ENCODE data around the gene APOA4. TPM values are rescaled to one million over a fixed set of nuclear protein-coding genes. Genes with fewer than 3 reads are reported as not detected.

The APOA4 gene
- total and polyA plus RNA-seq, 2 experiments from 2014 or later = not detected

DNA sequence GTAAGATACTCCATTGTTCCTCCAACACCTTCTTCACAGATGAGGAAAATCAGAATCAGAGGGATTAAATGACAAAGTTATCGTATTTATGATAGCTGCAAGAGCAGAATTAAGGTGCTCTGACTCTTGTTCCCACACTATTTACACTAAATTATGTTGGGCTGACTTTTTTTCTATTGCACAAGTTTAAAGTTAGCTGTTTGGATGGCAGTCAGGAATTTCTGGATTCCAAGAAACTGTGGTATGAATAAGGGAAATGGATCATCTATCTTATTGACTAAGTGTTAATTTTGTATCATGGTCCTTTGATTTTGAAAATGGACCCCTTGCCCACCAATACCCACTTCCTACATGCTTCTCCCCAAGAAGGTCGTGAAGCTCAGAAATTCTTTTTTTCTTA lies 34.2 kb upstream of the APOA4 start (continued):
- TF ChIP-seq, protein P1, sequence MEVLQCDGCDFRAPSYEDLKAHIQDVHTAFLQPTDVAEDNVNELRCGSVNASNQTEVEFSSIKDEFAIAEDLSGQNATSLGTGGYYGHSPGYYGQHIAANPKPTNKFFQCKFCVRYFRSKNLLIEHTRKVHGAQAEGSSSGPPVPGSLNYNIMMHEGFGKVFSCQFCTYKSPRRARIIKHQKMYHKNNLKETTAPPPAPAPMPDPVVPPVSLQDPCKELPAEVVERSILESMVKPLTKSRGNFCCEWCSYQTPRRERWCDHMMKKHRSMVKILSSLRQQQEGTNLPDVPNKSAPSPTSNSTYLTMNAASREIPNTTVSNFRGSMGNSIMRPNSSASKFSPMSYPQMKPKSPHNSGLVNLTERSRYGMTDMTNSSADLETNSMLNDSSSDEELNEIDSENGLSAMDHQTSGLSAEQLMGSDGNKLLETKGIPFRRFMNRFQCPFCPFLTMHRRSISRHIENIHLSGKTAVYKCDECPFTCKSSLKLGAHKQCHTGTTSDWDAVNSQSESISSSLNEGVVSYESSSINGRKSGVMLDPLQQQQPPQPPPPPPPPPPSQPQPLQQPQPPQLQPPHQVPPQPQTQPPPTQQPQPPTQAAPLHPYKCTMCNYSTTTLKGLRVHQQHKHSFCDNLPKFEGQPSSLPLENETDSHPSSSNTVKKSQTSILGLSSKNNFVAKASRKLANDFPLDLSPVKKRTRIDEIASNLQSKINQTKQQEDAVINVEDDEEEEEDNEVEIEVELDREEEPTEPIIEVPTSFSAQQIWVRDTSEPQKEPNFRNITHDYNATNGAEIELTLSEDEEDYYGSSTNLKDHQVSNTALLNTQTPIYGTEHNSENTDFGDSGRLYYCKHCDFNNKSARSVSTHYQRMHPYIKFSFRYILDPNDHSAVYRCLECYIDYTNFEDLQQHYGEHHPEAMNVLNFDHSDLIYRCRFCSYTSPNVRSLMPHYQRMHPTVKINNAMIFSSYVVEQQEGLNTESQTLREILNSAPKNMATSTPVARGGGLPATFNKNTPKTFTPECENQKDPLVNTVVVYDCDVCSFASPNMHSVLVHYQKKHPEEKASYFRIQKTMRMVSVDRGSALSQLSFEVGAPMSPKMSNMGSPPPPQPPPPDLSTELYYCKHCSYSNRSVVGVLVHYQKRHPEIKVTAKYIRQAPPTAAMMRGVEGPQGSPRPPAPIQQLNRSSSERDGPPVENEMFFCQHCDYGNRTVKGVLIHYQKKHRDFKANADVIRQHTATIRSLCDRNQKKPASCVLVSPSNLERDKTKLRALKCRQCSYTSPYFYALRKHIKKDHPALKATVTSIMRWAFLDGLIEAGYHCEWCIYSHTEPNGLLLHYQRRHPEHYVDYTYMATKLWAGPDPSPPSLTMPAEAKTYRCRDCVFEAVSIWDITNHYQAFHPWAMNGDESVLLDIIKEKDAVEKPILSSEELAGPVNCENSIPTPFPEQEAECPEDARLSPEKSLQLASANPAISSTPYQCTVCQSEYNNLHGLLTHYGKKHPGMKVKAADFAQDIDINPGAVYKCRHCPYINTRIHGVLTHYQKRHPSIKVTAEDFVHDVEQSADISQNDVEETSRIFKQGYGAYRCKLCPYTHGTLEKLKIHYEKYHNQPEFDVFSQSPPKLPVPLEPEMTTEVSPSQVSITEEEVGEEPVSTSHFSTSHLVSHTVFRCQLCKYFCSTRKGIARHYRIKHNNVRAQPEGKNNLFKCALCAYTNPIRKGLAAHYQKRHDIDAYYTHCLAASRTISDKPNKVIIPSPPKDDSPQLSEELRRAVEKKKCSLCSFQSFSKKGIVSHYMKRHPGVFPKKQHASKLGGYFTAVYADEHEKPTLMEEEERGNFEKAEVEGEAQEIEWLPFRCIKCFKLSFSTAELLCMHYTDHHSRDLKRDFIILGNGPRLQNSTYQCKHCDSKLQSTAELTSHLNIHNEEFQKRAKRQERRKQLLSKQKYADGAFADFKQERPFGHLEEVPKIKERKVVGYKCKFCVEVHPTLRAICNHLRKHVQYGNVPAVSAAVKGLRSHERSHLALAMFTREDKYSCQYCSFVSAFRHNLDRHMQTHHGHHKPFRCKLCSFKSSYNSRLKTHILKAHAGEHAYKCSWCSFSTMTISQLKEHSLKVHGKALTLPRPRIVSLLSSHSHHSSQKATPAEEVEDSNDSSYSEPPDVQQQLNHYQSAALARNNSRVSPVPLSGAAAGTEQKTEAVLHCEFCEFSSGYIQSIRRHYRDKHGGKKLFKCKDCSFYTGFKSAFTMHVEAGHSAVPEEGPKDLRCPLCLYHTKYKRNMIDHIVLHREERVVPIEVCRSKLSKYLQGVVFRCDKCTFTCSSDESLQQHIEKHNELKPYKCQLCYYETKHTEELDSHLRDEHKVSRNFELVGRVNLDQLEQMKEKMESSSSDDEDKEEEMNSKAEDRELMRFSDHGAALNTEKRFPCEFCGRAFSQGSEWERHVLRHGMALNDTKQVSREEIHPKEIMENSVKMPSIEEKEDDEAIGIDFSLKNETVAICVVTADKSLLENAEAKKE (CRISPR knock-in tag; IDR thresholded peaks at IDR 0.05) = no peak
- TF ChIP-seq POLR2AphosphoS5 (IDR thresholded peaks at IDR 0.05; ENCODE audit: low read depth) (no peak), CREB1 (CRISPR knock-in tag; IDR thresholded peaks at IDR 0.05; ENCODE audit: low read depth) (no peak), ZNF331 (CRISPR knock-in tag; IDR thresholded peaks at IDR 0.05; ENCODE audit: low read depth) (no peak), JUNB (IDR thresholded peaks at IDR 0.05; ENCODE audit: unreplicated experiment) (no peak), NANOG (IDR thresholded peaks at IDR 0.05; ENCODE audit: borderline replicate concordance) (no peak), EZH2phosphoT487 (IDR thresholded peaks at IDR 0.05; ENCODE audit: unreplicated experiment) (no peak), STAT1 (IDR thresholded peaks at IDR 0.05; ENCODE audit: unreplicated experiment) (no peak)
- TF ChIP-seq, protein P2, sequence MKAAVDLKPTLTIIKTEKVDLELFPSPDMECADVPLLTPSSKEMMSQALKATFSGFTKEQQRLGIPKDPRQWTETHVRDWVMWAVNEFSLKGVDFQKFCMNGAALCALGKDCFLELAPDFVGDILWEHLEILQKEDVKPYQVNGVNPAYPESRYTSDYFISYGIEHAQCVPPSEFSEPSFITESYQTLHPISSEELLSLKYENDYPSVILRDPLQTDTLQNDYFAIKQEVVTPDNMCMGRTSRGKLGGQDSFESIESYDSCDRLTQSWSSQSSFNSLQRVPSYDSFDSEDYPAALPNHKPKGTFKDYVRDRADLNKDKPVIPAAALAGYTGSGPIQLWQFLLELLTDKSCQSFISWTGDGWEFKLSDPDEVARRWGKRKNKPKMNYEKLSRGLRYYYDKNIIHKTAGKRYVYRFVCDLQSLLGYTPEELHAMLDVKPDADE (IDR thresholded peaks at IDR 0.05) = no peak
- TF ChIP-seq, protein P3, sequence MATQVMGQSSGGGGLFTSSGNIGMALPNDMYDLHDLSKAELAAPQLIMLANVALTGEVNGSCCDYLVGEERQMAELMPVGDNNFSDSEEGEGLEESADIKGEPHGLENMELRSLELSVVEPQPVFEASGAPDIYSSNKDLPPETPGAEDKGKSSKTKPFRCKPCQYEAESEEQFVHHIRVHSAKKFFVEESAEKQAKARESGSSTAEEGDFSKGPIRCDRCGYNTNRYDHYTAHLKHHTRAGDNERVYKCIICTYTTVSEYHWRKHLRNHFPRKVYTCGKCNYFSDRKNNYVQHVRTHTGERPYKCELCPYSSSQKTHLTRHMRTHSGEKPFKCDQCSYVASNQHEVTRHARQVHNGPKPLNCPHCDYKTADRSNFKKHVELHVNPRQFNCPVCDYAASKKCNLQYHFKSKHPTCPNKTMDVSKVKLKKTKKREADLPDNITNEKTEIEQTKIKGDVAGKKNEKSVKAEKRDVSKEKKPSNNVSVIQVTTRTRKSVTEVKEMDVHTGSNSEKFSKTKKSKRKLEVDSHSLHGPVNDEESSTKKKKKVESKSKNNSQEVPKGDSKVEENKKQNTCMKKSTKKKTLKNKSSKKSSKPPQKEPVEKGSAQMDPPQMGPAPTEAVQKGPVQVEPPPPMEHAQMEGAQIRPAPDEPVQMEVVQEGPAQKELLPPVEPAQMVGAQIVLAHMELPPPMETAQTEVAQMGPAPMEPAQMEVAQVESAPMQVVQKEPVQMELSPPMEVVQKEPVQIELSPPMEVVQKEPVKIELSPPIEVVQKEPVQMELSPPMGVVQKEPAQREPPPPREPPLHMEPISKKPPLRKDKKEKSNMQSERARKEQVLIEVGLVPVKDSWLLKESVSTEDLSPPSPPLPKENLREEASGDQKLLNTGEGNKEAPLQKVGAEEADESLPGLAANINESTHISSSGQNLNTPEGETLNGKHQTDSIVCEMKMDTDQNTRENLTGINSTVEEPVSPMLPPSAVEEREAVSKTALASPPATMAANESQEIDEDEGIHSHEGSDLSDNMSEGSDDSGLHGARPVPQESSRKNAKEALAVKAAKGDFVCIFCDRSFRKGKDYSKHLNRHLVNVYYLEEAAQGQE (IDR thresholded peaks at IDR 0.05; ENCODE audit: unreplicated experiment) = no peak
